Motor neuron (in vitro differentiated cells): ENCODE measurements around the gene CFLAR. TPM values are rescaled to one million over a fixed set of nuclear protein-coding genes. Genes with fewer than 3 reads are reported as not detected.
"Not testable (repeated sequence)": the region's sequence is repeated elsewhere in the genome, so short reads cannot be mapped to it uniquely, and the experiment has no call there.

Experiments
- ATAC-seq, 8 experiments: fragments of 200-7000 bp; cut with Tn5 transposase; replicated peaks in 6 of 8; 2 replicates each; pipeline ENCODE4 v1.8.0; 2021; ENCODE audit warnings: mild to moderate bottlenecking in 8 of 8, moderate library complexity in 8 of 8
- H3K27ac ChIP-seq, 2 donors: fragments of 250-450 bp; sonication (Bioruptor Pico); 2 replicates each; pipeline ENCODE4 v1.9.0; 2021; ENCODE audit warnings: antibody characterized with exemption in 2 of 2, mild to moderate bottlenecking in 2 of 2, moderate library complexity in 1 of 2
- H3K4me1 ChIP-seq, 2 donors: fragments of 250-450 bp; sonication (Bioruptor Pico); replicated peaks in 1 of 2; 2 replicates each; pipeline ENCODE4 v1.6.1; 2021; ENCODE audit warnings: antibody characterized with exemption in 2 of 2, mild to moderate bottlenecking in 2 of 2, moderate library complexity in 1 of 2
- H3K4me3 ChIP-seq, 5 donors: fragments of 250-450 bp; sonication (Bioruptor Pico); 2 replicates each; pipeline ENCODE4 v1.9.0; 2021; ENCODE audit warnings: antibody characterized with exemption in 5 of 5, mild to moderate bottlenecking in 5 of 5, moderate library complexity in 4 of 5
- WGBS, 10 experiments: fragments of 450-650 bp; shearing (Covaris generic); methylation state at CpG; one replicate each; pipeline ENCODE4 v1.0.0; 2022; 5-methylcytosine and 5-hydroxymethylcytosine counted together
- in situ Hi-C, 9 experiments: fragments of 400-800 bp; cut with MboI; loops; one replicate each; pipeline ENCODE4 v1.15.0; 2021; ENCODE audit warnings: low sequenced_read_pairs in 9 of 9, low pct_unique_long_range_greater_than_20kb in 2 of 9; ENCODE audit not compliant: unreplicated experiment in 9 of 9
- total RNA-seq, 8 experiments: library from RNA; unstranded; fragments of 300-600 nt; gene quantifications; 2 replicates each; pipeline versions ENCODE4 v1.2.3 to v1.2.4, GENCODE V29; 2022

CFLAR gene
- total RNA-seq, 8 experiments from 2014 or later, result 11.4 to 107 (median 24.2) TPM

DNA sequence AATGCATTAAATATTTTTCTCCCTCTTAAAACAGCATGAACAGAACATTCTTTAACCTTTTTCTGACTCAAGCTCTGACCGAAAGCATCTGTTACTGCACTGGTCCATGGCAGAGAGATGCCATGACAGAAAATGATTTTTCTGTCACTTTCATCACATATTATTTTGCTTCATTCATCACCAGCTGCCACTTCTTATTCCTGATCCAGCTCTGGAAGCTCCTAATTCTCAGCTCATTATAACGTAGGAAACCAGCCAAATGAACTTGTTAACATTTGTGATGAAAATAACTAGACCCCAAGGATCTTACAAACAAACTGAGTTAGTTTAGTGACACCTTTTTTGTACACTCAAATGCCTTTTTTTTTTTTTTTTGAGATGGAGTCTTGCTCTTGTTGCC, 7.6 kb upstream of the CFLAR start:
- in situ Hi-C loops, result no loop called here
- WGBS, 10 experiments, result 78 to 100% (median 93%) methylated on average over 1 to 2 of the region's 2 CpGs; no CpG with 5 or more reads in 1 of the 10 experiments
- ATAC-seq, result no peak

DNA sequence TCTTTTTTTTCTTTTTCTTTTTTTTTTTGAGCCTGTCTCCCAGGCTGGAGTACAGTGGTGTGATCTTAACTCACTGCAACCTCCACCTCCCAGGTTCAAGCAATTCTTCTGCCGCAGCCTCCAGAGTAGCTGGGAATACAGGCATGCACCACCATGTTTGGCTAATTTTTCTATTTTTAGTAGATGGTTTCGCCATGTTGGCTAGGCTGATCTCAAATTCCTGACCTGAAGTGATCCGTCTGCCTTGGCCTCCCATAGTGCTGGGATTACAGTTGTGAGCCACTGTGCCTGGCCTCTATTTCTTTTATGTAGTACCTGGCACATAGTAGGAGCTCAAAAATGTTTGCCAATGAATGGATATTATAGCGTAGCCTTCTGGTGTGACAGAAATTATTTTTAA, 6.8 kb upstream of the CFLAR start:
- Histone ChIP-seq H3K4me1 (no peaks in the 10 kb centered on the region), H3K27ac (no peak overlapping the region), H3K4me3 (no peak overlapping the region)
- ATAC-seq, result no peak
- WGBS, 10 experiments, result 33 to 100% (median 100%) methylated on average over 1 to 4 of the region's 4 CpGs; no CpG with 5 or more reads in 3 of the 10 experiments
- in situ Hi-C loops, result no loop called here

More for the DNA sequence above, 7.6 kb upstream of the CFLAR start:
- no peaks in the 10 kb centered on the region for H3K4me1 ChIP-seq
- no peak overlapping the region for H3K27ac ChIP-seq
- no peak overlapping the region for H3K4me3 ChIP-seq

DNA sequence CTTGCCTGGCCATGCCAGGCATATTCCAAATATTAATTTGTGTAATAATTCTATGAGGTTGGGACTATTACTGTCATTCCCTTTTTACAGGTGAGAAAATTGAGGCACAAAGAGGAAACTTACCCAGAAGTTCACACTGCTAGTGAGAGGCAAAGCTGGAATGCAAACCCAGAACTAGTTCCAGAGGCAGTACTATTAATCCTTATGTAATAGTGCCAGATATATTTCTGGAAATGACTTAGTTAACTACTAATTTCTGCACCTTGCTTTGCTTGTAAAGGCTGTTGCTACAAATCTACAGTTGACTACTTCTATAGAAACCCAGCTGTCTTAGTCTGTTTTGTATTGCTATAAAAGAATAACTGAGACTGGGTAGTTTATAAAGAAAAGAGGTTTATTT, 5.3 kb upstream of the CFLAR start:
- Histone ChIP-seq H3K27ac (no peak overlapping the region), H3K4me1 (no peaks in the 10 kb centered on the region), H3K4me3 (no peak overlapping the region)
- ATAC-seq, result no peak
- in situ Hi-C loops, result no loop called here

DNA sequence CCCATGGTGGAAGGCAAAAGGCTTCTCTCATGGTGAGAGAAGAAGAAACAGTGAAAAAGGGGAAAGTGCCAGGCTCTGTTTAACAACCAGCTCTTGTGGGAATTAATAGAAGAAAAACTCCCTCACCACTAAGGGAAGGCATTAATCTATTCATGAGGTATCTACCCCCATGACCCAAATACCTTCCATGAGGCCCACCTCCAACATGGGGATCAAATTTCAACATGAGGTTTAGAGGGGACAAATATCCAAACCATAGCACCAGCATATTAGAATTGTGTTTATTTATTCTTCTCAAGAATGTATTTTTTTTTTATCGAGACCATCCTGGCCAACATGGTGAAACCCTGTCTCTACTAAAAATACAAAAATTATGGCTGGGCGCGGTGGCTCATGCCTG, 4.9 kb upstream of the CFLAR start:
- 83 to 100% (median 100%) methylated on average over 1 to 3 of the region's 3 CpGs; no CpG with 5 or more reads in 2 of the 10 experiments for WGBS, 10 experiments
- Histone ChIP-seq H3K4me3 (no peak overlapping the region), H3K27ac (no peak overlapping the region), H3K4me1 (no peaks in the 10 kb centered on the region)
- in situ Hi-C loops, result no loop called here
- ATAC-seq, result no peak

DNA sequence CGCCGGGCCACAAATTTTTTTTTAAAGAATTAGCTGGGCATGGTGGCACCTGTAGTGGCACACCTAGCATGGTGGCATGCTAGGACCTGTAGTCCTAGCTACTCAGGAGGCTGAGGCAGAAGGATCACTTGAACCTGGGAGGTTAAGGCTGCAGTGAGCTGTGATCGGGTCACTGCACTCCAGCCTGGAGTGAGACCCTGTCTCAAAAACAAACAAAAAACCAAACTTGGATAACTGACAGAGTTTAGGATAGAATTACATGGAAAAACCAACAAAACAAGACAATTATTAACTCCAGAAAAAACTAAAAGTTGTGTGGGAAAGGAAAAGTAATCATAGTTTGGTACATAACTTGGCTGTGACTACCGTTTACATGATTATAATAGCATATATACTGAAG, 1.6 kb upstream of the CFLAR start:
- H3K4me1 ChIP-seq, result peaks cover 0 to 7% of the 10 kb centered on the region in 2 donors
- ATAC-seq, result no peak
- no peak overlapping the region for H3K4me3 ChIP-seq
- H3K27ac ChIP-seq, result no peak overlapping the region
- WGBS, 10 experiments, result 72 to 100% (median 80%) methylated on average over 1 to 4 of the region's 4 CpGs; no CpG with 5 or more reads in 1 of the 10 experiments
- in situ Hi-C loops, result no loop called here

DNA sequence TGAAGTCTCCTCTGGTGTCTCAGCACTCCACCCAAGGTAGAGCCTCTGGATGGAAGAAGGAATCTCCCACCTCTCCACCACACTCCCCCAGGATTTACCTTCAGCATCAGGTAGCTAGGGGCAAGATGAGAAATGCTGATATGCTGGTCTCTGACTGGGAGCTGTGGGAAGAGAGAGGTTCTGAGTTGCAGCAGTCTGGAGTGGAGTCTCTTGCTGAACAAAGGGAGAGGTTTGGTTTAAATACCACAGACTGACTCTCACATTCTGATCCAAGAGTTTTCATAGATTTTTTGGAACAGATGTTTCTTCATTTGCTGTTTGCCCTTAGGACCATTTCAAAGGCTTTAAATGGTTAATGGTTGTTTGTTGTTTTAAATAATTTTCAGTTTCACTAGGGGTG, 1.1 kb upstream of the CFLAR start:
- in situ Hi-C loops, result no loop called here
- H3K27ac ChIP-seq, result no peak overlapping the region
- H3K4me3 ChIP-seq, result no peak overlapping the region
- peaks cover 0 to 7% of the 10 kb centered on the region in 2 donors for H3K4me1 ChIP-seq
- ATAC-seq, result no peak

DNA sequence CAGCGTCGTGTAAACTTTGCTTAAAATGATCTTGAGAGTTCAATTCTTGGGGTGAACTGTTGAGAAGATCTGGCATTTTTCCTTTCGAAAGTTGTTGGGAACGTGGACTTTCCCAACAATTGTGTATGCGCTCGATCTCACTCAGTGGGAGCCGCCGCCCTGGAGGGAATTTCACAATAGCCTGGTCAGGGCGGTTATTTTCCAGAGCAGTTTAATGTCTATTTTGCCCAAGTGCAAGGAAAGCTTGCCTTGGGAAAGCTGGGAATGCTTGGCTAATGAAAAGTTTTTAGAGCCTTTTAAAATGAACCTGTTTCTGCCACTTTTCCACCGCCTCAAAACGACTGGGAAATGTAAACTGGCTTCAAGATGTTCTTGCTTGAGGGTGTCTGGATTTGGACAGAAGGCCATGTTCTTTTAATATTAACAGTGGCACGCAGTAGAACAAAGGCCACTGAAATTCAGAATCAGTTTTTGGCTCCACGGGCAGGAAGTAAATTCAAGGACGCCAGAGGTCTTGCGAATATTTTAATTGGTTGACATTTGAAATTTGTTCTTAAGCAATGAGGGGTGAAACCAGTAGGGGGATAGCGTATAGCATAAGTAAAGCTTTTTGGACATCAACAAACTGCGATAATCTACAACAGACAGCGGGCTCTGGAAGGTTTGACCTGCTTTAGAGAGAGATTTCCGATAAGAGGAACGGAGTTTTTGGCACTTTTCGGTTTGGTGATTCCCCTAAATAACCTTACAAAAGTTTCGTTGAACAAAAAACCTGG, 1.2 kb downstream of the CFLAR start:
- in situ Hi-C loops, result no loop called here
- peak overlapping the region; percentile 34 to 80 for H3K27ac ChIP-seq

DNA sequence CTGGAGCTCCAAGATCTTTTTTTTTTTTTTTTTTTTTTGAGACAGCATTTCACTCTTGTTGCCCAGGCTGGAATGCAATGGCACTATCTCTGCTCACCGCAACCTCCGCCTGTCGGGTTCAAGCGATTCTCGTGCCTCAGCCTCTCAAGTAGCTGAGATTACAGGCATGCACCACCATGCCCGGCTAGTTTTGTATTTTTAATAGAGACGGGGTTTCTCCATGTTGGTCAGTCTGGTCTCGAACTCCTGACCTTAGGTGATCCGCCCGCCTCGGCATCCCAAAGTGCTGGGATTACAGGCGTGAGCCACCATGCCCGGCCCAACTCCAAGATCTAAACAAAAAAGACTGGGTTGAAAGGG, 1.8 kb downstream of the CFLAR start:
- in situ Hi-C loops, ATAC-seq, H3K4me1 ChIP-seq: not testable (repeated sequence)
- peak overlapping the region; percentile 25 to 57 (median 43) for H3K4me3 ChIP-seq
- peak overlapping the region in 1 of 2 donors; percentile 80 for H3K27ac ChIP-seq
- WGBS, 10 experiments, result 0 to 94% (median 43%) methylated on average over 3 to 11 of the region's 13 CpGs; no CpG with 5 or more reads in 2 of the 10 experiments

More for the DNA sequence above, 1.2 kb downstream of the CFLAR start:
- Histone ChIP-seq H3K4me3 (peak overlapping the region; percentile 36 to 57 (median 43)), H3K4me1 (peaks cover 0 to 7% of the 10 kb centered on the region in 2 donors)
- peak in 7 of 8 experiments; percentile 5 to 27 (median 17) for ATAC-seq
- 0 to 83% (median 42%) methylated on average over 4 to 15 of the region's 22 CpGs for WGBS, 10 experiments

DNA sequence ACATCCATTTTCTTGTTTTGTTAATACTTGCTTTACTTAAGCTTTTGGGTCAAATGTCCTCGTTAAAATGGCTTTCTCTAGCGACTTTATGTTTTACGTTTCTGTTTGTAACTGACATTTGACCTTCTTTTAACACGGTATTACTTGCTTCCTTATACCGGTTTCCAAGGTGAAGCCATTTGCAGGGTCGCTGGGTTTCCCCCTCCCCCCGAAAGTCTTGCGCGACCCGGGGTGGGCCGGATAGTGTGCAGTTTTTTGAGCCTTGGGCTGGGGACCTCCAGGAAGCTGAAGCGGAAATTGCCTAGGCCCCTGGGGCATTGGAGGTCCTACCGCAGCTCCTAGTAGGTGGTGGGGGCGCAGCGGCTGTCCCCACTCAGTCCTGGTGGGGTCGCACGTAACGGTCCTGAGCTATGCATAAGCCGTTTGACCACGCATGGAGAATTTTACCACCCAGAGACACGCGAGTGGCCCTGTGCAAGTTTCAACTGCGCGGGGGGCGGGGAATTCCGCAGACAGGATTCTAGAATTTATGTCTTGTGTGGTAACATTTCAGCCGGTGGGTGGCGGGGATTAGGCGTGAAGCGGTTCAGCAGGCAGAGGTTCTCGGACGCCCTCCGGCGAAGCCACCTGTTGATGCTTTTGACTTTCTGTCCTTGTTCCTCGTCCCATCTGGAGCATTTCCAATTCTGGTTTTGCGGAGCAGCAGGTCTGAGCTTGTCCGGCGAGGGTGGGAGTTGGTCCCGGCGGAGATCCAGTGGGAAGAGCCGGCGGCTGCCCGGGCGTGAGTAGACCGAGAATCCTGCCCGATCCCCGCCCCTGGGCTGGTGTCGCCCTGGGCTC, 2.4 kb downstream of the CFLAR start:
- peaks cover 0 to 7% of the 10 kb centered on the region in 2 donors for H3K4me1 ChIP-seq
- no peak overlapping the region for H3K27ac ChIP-seq
- ATAC-seq, result peak; percentile 20 to 64 (median 52)
- WGBS, 10 experiments, result 0 to 35% (median 4%) methylated on average over 2 to 11 of the region's 48 CpGs; no CpG with 5 or more reads in 1 of the 10 experiments
- peak overlapping the region; percentile 25 to 57 (median 43) for H3K4me3 ChIP-seq
- in situ Hi-C loops, result no loop called here

DNA sequence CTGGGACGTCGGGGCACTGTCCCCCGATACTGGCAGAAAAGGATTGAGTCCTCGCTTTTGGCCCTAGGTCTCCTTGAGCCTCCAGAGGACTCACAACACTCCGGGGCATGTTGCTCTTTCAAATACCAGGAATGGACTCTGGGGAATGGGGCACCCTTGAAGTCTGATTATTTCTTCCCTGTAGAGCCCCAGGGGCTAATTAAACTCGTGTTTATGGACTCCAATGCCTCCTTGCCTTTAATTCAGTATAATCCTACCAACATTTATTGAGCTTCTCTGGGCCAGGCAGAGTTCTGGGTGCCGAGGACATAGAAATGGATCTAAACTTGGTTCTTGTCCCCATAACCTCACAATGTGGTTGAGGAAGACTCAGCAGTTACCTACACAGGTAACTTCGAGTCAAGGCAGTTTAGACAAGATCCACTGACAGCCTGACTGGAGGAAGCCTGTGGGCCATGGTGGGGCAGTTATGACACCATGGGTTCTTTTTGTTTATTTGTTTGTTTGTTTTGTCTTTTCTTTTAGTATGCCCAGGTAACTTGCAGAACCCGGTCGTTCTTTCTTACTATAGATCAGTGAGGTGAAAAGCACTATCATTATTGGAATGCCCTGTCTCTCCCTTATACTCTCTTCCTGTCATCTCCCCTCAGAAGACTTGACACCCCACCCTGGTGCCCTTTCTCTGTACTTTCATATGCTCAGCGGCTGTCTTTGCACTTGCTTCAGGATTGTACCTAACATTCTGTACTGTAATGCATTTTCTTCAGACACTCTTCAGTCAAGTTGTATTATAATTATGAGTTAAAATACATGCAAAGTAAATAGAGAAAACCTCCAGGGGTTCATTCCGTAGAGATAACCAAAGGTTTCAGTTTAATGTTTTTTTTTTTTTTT, 3.2 kb downstream of the CFLAR start:
- peak in 5 of 8 experiments; percentile 1 to 31 (median 5) for ATAC-seq
- Histone ChIP-seq H3K4me1 (peaks cover 0 to 7% of the 10 kb centered on the region in 2 donors), H3K4me3 (peak overlapping the region; percentile 25 to 57 (median 43)), H3K27ac (no peak overlapping the region)
- in situ Hi-C loops, result no loop called here
- 17 to 100% (median 64%) methylated on average over 1 to 10 of the region's 12 CpGs for WGBS, 10 experiments

DNA sequence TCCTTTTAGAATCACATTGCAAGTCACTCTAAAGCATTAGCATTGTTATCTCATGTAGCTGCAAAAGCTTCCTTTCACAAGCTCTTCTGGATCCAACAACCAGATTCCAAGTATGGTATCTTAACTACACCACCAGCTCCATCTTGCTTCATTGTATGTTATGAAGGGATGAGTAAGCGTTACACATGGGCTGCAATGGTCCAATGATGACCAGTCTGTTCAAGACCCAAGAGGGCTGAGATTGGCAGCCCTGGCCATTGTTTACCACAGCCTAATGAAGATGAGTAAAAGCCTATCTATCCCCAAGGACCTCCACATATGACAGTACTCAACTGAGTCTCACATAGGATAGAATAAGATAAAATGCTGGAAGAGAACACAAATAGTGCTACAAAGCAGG, 6.3 kb downstream of the CFLAR start:
- in situ Hi-C loops, result no loop called here
- no peak overlapping the region for H3K4me3 ChIP-seq
- no peak overlapping the region for H3K27ac ChIP-seq
- no peak for ATAC-seq
- WGBS, 10 experiments, result 100% methylated on average over 1 of the region's 1 CpG; no CpG with 5 or more reads in 3 of the 10 experiments
- peaks cover 0 to 5% of the 10 kb centered on the region in 2 donors for H3K4me1 ChIP-seq

DNA sequence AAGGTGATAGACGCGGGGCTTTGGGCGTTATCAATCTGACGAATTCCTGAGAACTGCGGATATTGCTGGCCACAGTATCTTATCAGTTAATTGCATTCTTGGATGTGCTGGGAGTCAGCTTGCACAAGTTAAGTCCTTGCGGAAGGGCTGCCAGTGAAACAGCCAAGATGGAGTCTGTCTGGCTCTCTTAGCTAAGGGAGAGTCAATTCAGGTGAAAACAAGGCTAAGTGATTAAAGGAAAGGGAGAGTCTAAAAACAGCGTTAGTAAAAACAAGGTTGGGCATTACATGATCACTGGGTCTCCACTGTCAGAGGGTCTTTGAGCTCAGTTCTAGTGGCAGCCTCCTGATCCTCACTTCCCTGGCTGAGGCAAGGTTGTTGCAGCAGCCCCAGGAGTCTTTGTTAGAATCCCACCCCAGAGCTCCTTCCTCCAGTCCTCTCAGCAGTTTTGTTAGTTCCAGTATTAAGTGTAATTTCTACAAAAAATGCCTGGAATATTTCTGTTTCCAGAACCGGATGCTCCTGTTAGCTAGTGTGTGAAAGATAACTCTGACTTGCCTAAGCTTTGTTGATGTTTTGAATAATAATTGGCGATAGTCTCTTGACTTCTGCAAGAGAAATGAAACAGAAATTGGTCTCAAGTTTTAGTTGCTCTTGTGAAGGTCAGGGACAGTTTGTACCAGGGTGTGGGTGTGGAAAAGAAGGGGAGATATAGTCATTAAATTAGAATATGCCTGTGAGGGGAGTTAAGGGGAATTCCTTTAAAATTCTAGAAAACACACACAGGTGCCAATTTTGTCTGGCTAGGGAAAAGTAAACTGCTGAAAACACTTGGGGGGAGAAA, 10.6 kb downstream of the CFLAR start:
- H3K4me3 ChIP-seq, result no peak overlapping the region

More for the DNA sequence above, 10.6 kb downstream of the CFLAR start:
- ATAC-seq, result peak in 1 of 8 experiments; percentile 7
- Histone ChIP-seq H3K27ac (no peak overlapping the region), H3K4me1 (no peaks in the 10 kb centered on the region)
- in situ Hi-C loops, result no loop called here
- 0 to 100% (median 79%) methylated on average over 1 to 7 of the region's 9 CpGs; no CpG with 5 or more reads in 1 of the 10 experiments for WGBS, 10 experiments
